ENCODE results near the gene DOCK9. TPM values are rescaled to one million over a fixed set of nuclear protein-coding genes. Genes with fewer than 3 reads are reported as not detected.

DOCK9 gene
- total RNA-seq, 1 experiment from 2014 or later: 60.5 TPM

GRCh38 chr13:98890925-98891324 is 86.9 kb downstream of the DOCK9 start:
- Histone ChIP-seq H3K9me3 (replicated peaks) (no peaks in the 10 kb centered on the region), H3K27ac (no peak overlapping the region), H3K4me3 (no peak overlapping the region), H3K4me1 (peaks cover 6% of the 10 kb centered on the region), H3K27me3 (no peaks in the 10 kb centered on the region), H3K36me3 (peaks cover 70% of the 10 kb centered on the region)
- no peak for DNase-seq

GRCh38 chr13:98890186-98890585 is 87.7 kb downstream of the DOCK9 start:
- Histone ChIP-seq H3K27ac (no peak overlapping the region), H3K9me3 (replicated peaks) (no peaks in the 10 kb centered on the region), H3K27me3 (no peaks in the 10 kb centered on the region), H3K4me1 (peaks cover 10% of the 10 kb centered on the region), H3K36me3 (peaks cover 71% of the 10 kb centered on the region), H3K4me3 (no peak overlapping the region)
- peak; percentile 7 to 18 for DNase-seq

- Histone ChIP-seq H3K27me3 (no peaks in the 10 kb centered on the region), H3K4me1 (peaks cover 10% of the 10 kb centered on the region), H3K36me3 (peaks cover 75% of the 10 kb centered on the region), H3K27ac (no peak overlapping the region), H3K4me3 (no peak overlapping the region), H3K9me3 (replicated peaks) (no peaks in the 10 kb centered on the region)
- no peak for DNase-seq
Observed at GRCh38 chr13:98889419-98890085, 88.3 kb downstream of the DOCK9 start.

- Histone ChIP-seq H3K36me3 (peaks cover 75% of the 10 kb centered on the region), H3K27me3 (no peaks in the 10 kb centered on the region), H3K4me3 (no peak overlapping the region), H3K27ac (no peak overlapping the region), H3K9me3 (replicated peaks) (no peaks in the 10 kb centered on the region), H3K4me1 (peaks cover 10% of the 10 kb centered on the region)
- DNase-seq: no peak
Observed at GRCh38 chr13:98888890-98889279, 89.0 kb downstream of the DOCK9 start.

- Histone ChIP-seq H3K4me1 (peaks cover 10% of the 10 kb centered on the region), H3K27me3 (no peaks in the 10 kb centered on the region), H3K9me3 (replicated peaks) (no peaks in the 10 kb centered on the region), H3K27ac (no peak overlapping the region), H3K4me3 (no peak overlapping the region), H3K36me3 (peaks cover 75% of the 10 kb centered on the region)
- DNase-seq: no peak
Observed at GRCh38 chr13:98888222-98888889, 89.5 kb downstream of the DOCK9 start.

- Histone ChIP-seq H3K9me3 (replicated peaks) (no peaks in the 10 kb centered on the region), H3K27me3 (no peaks in the 10 kb centered on the region), H3K27ac (no peak overlapping the region), H3K36me3 (peaks cover 75% of the 10 kb centered on the region), H3K4me1 (peaks cover 10% of the 10 kb centered on the region), H3K4me3 (no peak overlapping the region)
- no peak for DNase-seq
Observed at GRCh38 chr13:98886587-98887230, 91.2 kb downstream of the DOCK9 start.

GRCh38 chr13:98885600-98885999 is 92.3 kb downstream of the DOCK9 start:
- Histone ChIP-seq H3K4me3 (no peak overlapping the region), H3K27ac (no peak overlapping the region), H3K36me3 (peaks cover 80% of the 10 kb centered on the region), H3K27me3 (no peaks in the 10 kb centered on the region), H3K9me3 (replicated peaks) (no peaks in the 10 kb centered on the region), H3K4me1 (peaks cover 10% of the 10 kb centered on the region)
- DNase-seq: peak in 1 of 2 experiments; percentile 39

- H3K36me3 ChIP-seq: peaks cover 93% of the 10 kb centered on the region
- H3K4me3 ChIP-seq: no peak overlapping the region
- H3K9me3 ChIP-seq (replicated peaks): no peaks in the 10 kb centered on the region
- H3K27me3 ChIP-seq: no peaks in the 10 kb centered on the region
- no peak for DNase-seq
- peaks cover 10% of the 10 kb centered on the region for H3K4me1 ChIP-seq
- no peak overlapping the region for H3K27ac ChIP-seq
Observed at GRCh38 chr13:98883998-98884397, 93.9 kb downstream of the DOCK9 start.

- no peaks in the 10 kb centered on the region for H3K9me3 ChIP-seq (replicated peaks)
- no peaks in the 10 kb centered on the region for H3K27me3 ChIP-seq
- H3K4me3 ChIP-seq: no peak overlapping the region
- DNase-seq: no peak
- H3K36me3 ChIP-seq: peaks cover 97% of the 10 kb centered on the region
- H3K4me1 ChIP-seq: peaks cover 9% of the 10 kb centered on the region
- no peak overlapping the region for H3K27ac ChIP-seq
Observed at GRCh38 chr13:98881390-98881789, 96.5 kb downstream of the DOCK9 start.

- DNase-seq: no peak
- Histone ChIP-seq H3K27ac (no peak overlapping the region), H3K27me3 (no peaks in the 10 kb centered on the region), H3K4me1 (peaks cover 1% of the 10 kb centered on the region; the same call in 1 of the 2 replicates), H3K4me3 (no peak overlapping the region), H3K36me3 (peaks cover 97% of the 10 kb centered on the region), H3K9me3 (replicated peaks) (no peaks in the 10 kb centered on the region)
Observed at GRCh38 chr13:98880677-98881076, 97.2 kb downstream of the DOCK9 start.

- Histone ChIP-seq H3K27me3 (no peaks in the 10 kb centered on the region), H3K4me1 (no peaks in the 10 kb centered on the region), H3K36me3 (peaks cover 97% of the 10 kb centered on the region), H3K27ac (no peak overlapping the region), H3K9me3 (replicated peaks) (no peaks in the 10 kb centered on the region), H3K4me3 (no peak overlapping the region)
- no peak for DNase-seq
Observed at GRCh38 chr13:98879957-98880356, 97.9 kb downstream of the DOCK9 start.

- Histone ChIP-seq H3K27me3 (no peaks in the 10 kb centered on the region), H3K36me3 (peaks cover 97% of the 10 kb centered on the region), H3K4me3 (no peak overlapping the region), H3K4me1 (no peaks in the 10 kb centered on the region), H3K9me3 (replicated peaks) (no peaks in the 10 kb centered on the region; the same call in 1 of the 2 replicates), H3K27ac (no peak overlapping the region)
- DNase-seq: no peak
Observed at GRCh38 chr13:98879127-98879520, 98.7 kb downstream of the DOCK9 start.

- Histone ChIP-seq H3K36me3 (peaks cover 97% of the 10 kb centered on the region), H3K27me3 (no peaks in the 10 kb centered on the region), H3K27ac (no peak overlapping the region), H3K9me3 (replicated peaks) (no peaks in the 10 kb centered on the region; the same call in 1 of the 2 replicates), H3K4me3 (no peak overlapping the region), H3K4me1 (no peaks in the 10 kb centered on the region)
- DNase-seq: no peak
Observed at GRCh38 chr13:98878486-98879126, 99.3 kb downstream of the DOCK9 start.

GRCh38 chr13:98877936-98878335 is 99.9 kb downstream of the DOCK9 start:
- DNase-seq: no peak
- Histone ChIP-seq H3K27ac (no peak overlapping the region), H3K4me1 (no peaks in the 10 kb centered on the region), H3K27me3 (no peaks in the 10 kb centered on the region), H3K36me3 (peaks cover 97% of the 10 kb centered on the region), H3K4me3 (no peak overlapping the region), H3K9me3 (replicated peaks) (no peaks in the 10 kb centered on the region; the same call in 1 of the 2 replicates)

GRCh38 chr13:98877466-98877865 is 100.4 kb downstream of the DOCK9 start:
- Histone ChIP-seq H3K4me1 (no peaks in the 10 kb centered on the region), H3K9me3 (replicated peaks) (no peaks in the 10 kb centered on the region; the same call in 1 of the 2 replicates), H3K27ac (no peak overlapping the region), H3K36me3 (peaks cover 96% of the 10 kb centered on the region), H3K27me3 (no peaks in the 10 kb centered on the region), H3K4me3 (no peak overlapping the region)
- DNase-seq: no peak

All from SJCRH30 (cell line).